Cardiac fibroblast (primary cell): ENCODE results near the gene PXK.

Experiments
- DNase-seq, 2 donors: peaks; one replicate each; pipeline versions ENCODE4 v3.0.0 to v3.0.0-alpha.2; 2010; ENCODE audit warnings: low read depth in 2 of 2
- H3K4me3 ChIP-seq, 2 donors: replicated peaks in 1 of 2; 1 replicate in 1 of 2; 2 replicates in 1 of 2; pipeline ENCODE4 v1.5.1; 2011; ENCODE audit warnings: low read depth in 2 of 2, low read length in 2 of 2, mild to moderate bottlenecking in 2 of 2, moderate library complexity in 1 of 2
- CTCF ChIP-seq: IDR thresholded peaks from one replicate; pipeline ENCODE4 v1.5.1; 2011; ENCODE audit warnings: low read depth, mild to moderate bottlenecking, low read length, inconsistent platforms

The PXK gene

GRCh38 chr3:58346368-58346767 lies 13.7 kb downstream of the PXK start:
- DNase-seq = no peak
- no peak for TF ChIP-seq CTCF

GRCh38 chr3:58347984-58348383 lies 15.3 kb downstream of the PXK start:
- TF ChIP-seq CTCF = no peak
- H3K4me3 ChIP-seq = no peak overlapping the region
- DNase-seq = no peak

More at GRCh38 chr3:58346368-58346767, 13.7 kb downstream of the PXK start:
- H3K4me3 ChIP-seq = no peak overlapping the region

- H3K4me3 ChIP-seq = no peak overlapping the region
- no peak for TF ChIP-seq CTCF
- DNase-seq = no peak
Observed at GRCh38 chr3:58349792-58350626, 17.3 kb downstream of the PXK start.

- no peak overlapping the region for H3K4me3 ChIP-seq
Observed at GRCh38 chr3:58350627-58351013, 17.9 kb downstream of the PXK start.

GRCh38 chr3:58351920-58352319 lies 19.2 kb downstream of the PXK start:
- no peak for TF ChIP-seq CTCF
- no peak for DNase-seq

More at GRCh38 chr3:58350627-58351013, 17.9 kb downstream of the PXK start:
- DNase-seq = peak; percentile 44 to 46
- no peak for TF ChIP-seq CTCF

GRCh38 chr3:58352626-58353025 lies 19.9 kb downstream of the PXK start:
- DNase-seq = no peak
- no peak overlapping the region for H3K4me3 ChIP-seq
- no peak for TF ChIP-seq CTCF

More at GRCh38 chr3:58351920-58352319, 19.2 kb downstream of the PXK start:
- no peak overlapping the region for H3K4me3 ChIP-seq
